ENCODE measurements around the gene PKP1.

PKP1 gene

GRCh38 chr1:201284636-201285035 lies 1.3 kb downstream of the PKP1 start:
- no peak for DNase-seq

GRCh38 chr1:201285846-201286245 lies 2.5 kb downstream of the PKP1 start:
- DNase-seq = no peak

GRCh38 chr1:201286445-201286844 lies 3.1 kb downstream of the PKP1 start:
- no peak for DNase-seq

- DNase-seq = no peak
Observed at GRCh38 chr1:201288007-201288406, 4.7 kb downstream of the PKP1 start.

- no peak for DNase-seq
Observed at GRCh38 chr1:201288765-201289164, 5.5 kb downstream of the PKP1 start.

GRCh38 chr1:201290551-201290950 lies 7.2 kb downstream of the PKP1 start:
- DNase-seq = no peak

- peak; percentile 34 for DNase-seq
Observed at GRCh38 chr1:201291916-201292315, 8.6 kb downstream of the PKP1 start.

- DNase-seq = no peak
Observed at GRCh38 chr1:201294876-201295275, 11.6 kb downstream of the PKP1 start.

GRCh38 chr1:201295346-201295745 lies 12.0 kb downstream of the PKP1 start:
- DNase-seq = no peak

GRCh38 chr1:201295861-201296260 lies 12.6 kb downstream of the PKP1 start:
- DNase-seq = no peak

GRCh38 chr1:201296352-201296751 lies 13.0 kb downstream of the PKP1 start:
- DNase-seq = no peak

- no peak for DNase-seq
Observed at GRCh38 chr1:201298396-201299381, 15.4 kb downstream of the PKP1 start.

GRCh38 chr1:201299968-201300367 lies 16.7 kb downstream of the PKP1 start:
- DNase-seq = no peak

GRCh38 chr1:201300641-201301040 lies 17.3 kb downstream of the PKP1 start:
- DNase-seq = no peak

GRCh38 chr1:201302163-201303152 lies 19.2 kb downstream of the PKP1 start:
- DNase-seq = no peak

GRCh38 chr1:201304126-201304525 lies 20.8 kb downstream of the PKP1 start:
- DNase-seq = no peak

GRCh38 chr1:201305815-201306214 lies 22.5 kb downstream of the PKP1 start:
- DNase-seq = peak; percentile 18

GRCh38 chr1:201307231-201307630 lies 23.9 kb downstream of the PKP1 start:
- DNase-seq = no peak

- DNase-seq = peak; percentile 43
Observed at GRCh38 chr1:201307760-201308499, 24.6 kb downstream of the PKP1 start.

GRCh38 chr1:201309416-201309815 lies 26.1 kb downstream of the PKP1 start:
- DNase-seq = peak; percentile 75

- DNase-seq = no peak
Observed at GRCh38 chr1:201310251-201310985, 27.1 kb downstream of the PKP1 start.

- DNase-seq = peak; percentile 88
Observed at GRCh38 chr1:201310986-201311355, 27.7 kb downstream of the PKP1 start.
